Smooth muscle cell of the brain vasculature (primary cell): ENCODE measurements around the gene BMP2K.
"Not testable (repeated sequence)": the region's sequence is repeated elsewhere in the genome, so short reads cannot be mapped to it uniquely, and the experiment has no call there.

Experiments used
- DNase-seq: peaks from one replicate; pipeline ENCODE4 v3.0.0-alpha.2; 2012; ENCODE audit warnings: low read depth, low spot score

BMP2K gene

DNA sequence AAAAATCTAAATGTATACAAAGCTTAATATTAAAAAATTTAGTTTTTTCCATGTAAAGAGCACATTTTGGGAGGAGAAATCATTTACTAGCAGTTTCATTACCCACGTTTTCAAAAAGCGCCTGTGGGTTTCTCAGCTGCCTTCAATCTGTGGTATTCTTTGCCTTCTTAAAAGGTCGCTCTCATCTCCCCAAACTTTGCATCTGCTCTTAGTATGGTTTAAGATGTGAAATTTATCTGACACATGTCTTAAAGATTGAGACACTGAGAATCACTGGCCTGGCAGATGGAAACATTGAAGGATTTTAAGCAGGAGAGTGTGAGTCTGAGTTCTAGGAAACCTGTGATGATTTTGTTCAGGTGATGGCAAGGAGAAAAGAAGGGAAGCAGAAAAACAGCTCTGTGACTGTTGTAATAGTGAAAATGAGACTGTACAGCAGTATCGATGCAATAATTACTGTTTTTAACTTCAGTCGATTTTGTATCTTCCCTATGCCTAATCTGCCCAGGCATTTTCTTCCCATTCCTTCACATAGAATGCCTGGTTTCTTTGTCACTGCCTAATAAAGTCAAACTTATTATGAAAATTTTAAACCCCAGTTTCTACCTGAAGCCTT lies 87.2 kb downstream of the BMP2K start:
- DNase-seq = no peak

- no peak for DNase-seq
These were observed 87.8 kb downstream of the BMP2K start for GRCh38 chr4:78863991-78864390.

GRCh38 chr4:78864405-78865024 lies 88.4 kb downstream of the BMP2K start:
- peak; percentile 47 for DNase-seq

GRCh38 chr4:78865451-78865850 lies 89.3 kb downstream of the BMP2K start:
- no peak for DNase-seq

DNA sequence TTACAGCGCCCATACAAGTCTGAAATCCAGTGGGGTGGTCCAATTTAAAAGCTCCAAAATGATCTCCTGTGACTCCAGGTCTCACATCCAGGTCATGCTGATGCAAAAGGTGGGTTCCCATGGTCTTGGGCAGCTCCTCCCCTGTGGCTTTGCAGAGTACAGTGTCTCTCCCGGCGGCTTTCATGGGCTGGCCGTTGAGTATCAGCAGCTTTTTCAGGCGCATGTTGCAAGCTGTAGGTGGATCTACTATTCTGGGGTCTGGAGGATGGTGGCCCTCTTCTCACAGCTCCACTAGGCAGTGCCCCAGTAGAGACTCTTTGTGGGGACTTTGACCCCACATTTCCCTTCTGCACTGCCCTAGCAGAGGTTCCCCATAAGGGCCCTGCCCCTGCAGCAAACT lies 92.6 kb downstream of the BMP2K start:
- DNase-seq = not testable (repeated sequence)

DNA sequence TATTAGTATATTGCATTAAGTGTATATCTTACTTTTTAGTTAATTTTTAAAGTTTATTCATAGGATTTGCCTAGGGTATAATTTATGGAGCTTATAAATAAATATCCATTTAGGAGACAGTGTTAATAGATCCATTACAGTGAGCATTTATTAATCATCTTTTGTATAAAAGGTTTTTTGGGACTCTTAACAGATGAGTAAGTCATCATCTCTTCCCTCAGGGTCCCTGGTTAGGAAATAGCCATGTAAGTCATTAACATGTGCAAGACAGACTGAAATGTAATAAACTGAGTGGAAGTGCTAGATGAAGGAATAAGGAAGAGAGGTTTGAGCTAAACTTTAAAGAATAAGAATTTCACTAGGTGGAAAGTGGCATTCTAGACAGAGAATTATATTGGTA lies 93.9 kb downstream of the BMP2K start:
- DNase-seq = no peak

DNA sequence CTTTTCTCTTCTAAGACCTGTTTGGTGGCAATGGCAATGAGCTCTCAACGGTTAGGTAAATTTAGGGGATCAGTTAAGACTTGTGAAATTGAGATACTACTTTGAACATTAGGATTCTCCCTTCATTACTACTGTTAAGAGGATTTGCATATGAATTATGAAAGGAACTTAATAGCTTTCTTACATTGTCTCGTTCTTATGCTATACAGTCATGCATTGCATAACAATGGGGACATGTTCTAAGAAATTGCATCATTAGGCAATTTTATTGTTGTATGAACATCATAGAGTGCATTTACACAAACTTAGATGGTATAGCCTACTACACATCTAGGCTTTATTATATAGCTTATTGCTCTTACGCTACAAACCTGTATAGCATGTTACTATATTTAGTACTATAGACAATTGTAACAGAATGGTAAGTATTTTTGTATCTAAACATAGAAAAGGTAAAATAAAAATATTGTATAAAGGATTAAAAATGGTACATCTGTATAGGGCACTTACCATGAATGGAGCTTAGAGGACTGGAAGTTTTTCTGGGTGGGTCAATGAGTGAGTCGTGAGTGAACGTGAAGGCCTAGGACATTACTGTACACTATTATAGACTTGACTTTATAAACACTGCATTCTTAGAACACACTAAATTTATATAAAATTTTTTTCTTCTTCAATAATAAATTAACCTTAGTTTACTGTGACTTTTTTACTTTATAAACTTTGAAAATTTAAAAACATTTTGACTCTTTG lies 100.6 kb downstream of the BMP2K start:
- DNase-seq = no peak

DNA sequence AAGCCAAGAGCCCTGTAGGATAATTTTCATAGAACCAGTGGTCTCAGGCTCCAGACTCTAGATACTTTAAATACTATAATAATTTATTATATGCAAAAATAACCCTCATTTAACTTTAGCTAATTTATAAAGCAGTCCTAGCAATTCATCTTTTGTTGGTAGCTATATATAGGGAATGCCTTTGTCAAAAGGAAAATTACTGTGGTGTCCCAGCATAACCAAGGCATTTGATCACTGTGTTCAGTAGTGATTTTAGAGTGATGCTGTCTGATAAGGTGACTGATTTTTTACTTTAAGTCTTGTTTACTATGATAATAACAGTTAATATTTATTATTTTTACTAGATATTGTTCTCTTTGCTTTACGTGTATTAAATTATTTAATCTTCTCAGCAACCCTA lies 101.9 kb downstream of the BMP2K start:
- DNase-seq = no peak

GRCh38 chr4:78880874-78881492 lies 104.8 kb downstream of the BMP2K start:
- DNase-seq = no peak

DNA sequence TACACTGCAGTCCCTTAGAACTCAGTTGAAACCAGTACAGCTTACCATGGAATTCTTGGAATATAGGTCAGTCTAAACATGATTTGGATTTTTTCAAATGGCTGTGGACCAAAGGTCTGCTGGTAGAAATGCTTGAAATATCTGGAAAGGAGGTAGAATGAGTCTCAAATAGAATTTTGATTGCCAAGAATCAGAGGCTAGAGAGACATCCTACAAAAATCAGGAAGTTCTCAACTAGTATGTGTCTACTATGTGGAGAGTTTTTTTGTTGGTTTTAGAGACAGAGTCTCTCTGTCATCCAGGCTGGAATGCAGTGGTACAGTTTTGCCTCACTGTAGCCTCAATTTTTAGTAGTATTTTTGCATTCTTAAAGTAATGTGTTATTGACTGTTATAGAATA lies 109.4 kb downstream of the BMP2K start:
- DNase-seq = no peak

DNA sequence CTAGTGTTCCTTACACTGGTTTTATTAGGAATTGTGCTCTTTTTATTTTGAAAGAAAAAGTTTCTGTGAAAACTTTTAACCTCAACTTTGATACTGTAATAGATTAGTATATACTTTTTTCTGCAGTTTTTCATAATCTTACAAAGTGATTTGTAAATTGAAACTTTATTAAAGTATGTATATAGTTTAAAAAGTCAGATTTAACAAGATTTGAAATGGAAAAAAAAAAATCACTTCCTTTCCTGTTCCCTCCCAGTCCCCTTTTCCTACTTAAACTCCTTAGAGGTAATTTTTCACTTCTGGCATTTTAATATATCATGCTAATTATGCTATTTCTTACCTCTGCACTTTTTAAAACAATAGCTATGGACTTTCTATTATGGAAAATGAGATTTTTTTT lies 113.8 kb downstream of the BMP2K start:
- no peak for DNase-seq

GRCh38 chr4:78899302-78899701 lies 123.2 kb downstream of the BMP2K start:
- no peak for DNase-seq

DNA sequence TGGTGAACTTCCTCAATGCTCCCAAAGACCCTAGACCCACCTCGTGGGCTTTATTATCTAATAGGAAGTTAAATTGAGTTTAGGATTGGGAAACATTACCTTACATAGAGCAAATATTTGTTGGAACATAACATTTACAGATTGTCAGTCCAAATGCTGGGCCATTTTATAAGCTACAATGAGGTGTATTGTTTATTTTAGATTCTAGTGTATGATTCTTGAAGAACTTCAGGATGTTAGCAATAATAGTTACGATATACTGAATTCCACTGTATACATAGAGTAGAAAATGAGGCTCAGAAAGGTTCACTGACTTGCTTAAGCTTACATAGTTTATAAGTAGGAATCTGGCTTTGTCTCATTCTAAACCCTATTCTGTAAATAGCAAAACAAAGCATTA lies 125.7 kb downstream of the BMP2K start:
- DNase-seq = no peak

DNA sequence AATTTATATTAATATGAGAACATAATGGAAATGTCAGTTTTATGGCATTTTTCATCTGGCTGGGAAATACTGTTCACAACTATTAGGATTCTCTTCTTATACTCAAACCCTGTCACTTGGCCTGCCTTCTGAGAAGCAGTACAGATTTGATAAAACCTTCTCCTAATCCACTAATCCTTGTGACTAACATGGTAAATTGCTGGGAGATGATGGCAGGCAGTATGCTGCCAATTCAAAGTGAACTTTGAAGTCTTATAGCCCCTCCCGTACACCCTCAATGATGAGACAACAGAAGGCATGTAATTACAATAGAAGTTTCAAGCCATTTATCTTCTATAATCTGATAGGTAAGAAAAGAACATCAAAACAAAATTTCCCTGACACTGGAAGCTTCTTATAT lies 126.1 kb downstream of the BMP2K start:
- no peak for DNase-seq

- DNase-seq = no peak
These were observed 128.0 kb downstream of the BMP2K start for GRCh38 chr4:78904143-78904542.

GRCh38 chr4:78907638-78908037 lies 131.5 kb downstream of the BMP2K start:
- DNase-seq = no peak

DNA sequence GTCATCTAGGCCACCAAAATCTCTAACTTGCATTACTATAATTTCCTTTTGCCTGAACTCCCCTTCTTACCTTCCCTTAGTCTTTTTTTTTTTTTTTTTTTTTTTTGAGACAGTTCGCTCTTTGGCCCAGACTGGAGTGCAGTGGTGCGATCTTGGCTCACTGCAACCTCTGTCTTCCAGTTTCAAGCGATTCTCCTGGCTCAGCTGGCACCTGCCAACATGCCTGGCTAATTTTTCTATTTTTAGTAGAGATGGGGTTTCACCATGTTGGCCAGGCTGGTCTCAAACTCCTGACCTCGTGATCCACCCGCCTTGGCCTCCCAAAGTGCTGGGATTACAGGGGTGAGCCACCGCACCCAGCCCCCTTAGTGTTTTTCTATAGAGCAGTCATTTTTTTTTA lies 132.8 kb downstream of the BMP2K start:
- DNase-seq = not testable (repeated sequence)

DNA sequence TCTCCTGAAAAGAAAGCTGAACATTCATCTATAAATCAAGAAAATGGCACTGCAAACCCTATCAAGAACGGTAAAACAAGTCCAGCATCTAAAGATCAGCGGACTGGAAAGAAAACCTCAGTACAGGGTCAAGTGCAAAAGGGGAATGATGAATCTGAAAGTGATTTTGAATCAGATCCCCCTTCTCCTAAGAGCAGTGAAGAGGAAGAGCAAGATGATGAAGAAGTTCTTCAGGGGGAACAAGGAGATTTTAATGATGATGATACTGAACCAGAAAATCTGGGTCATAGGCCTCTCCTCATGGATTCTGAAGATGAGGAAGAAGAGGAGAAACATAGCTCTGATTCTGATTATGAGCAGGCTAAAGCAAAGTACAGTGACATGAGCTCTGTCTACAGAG lies 134.5 kb downstream of the BMP2K start:
- DNase-seq = no peak

DNA sequence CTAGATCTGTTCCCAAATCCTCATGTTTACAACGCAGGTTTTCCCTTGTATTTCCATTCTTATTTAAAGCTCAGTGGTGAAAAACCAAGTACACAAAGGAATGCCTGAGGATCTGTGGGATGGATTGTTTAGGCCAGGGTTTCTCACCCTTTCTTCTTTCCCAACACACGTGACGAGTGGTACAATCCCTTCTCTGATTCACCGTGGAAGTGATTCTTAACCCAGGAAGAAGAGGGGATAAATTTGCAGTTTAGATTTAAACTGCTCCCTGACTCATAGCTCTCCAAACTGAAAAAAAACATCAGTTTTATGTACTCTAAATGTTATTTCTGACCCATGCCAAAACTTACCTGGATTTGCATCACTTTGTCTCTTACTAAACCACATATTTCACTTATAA lies 146.1 kb downstream of the BMP2K start:
- DNase-seq = no peak

DNA sequence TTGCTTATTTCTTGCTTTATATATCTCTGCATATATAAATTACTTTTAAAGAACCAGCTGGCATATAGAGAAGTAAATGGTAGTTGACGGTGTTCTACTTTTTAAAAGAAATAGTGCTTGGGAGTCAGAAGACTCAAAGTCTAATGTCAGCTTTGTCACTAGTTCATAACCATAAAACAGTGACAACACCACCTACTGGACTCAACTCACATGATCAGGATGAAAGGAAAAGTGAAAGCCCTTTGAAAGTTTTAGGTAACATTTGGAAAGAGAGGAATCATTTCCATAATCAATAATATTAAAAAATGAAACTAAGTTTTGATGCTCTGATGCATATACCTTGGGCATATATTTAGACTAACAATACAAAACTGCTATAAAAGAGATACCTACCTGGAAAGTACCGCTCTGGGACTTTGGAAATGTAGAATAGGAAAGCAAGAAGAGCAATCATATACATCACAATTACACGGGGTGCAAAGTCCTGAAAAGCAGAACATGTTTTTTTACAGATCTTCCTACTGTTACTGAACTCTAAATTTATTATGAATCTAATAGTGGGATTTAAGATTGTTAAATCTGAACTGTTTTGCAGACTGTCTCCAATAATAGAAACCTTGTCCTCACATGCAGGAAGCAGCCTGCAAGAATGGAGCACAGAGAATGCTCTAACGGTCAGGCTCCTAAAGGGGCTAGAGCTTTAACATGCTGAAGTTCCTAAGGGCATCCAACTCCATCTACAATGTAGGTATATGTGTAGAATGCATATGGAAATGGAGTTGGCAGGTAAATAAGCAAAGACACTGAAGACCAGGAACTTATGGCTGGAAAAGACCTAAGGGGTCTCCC lies 147.5 kb downstream of the BMP2K start:
- DNase-seq = no peak

- no peak for DNase-seq
These were observed 150.7 kb downstream of the BMP2K start for GRCh38 chr4:78926826-78927225.

- DNase-seq = no peak
These were observed 152.7 kb downstream of the BMP2K start for GRCh38 chr4:78928835-78929234.
